H9 (cell line): ENCODE results near the gene SOBP. TPM values are rescaled to one million over a fixed set of nuclear protein-coding genes. Genes with fewer than 3 reads are reported as not detected.

Experiments
- DNase-seq: peaks from one replicate; pipeline ENCODE4 v3.0.0-alpha.2; 2017
- H2AFZ ChIP-seq: one replicate; pipeline ENCODE4 v1.6.1; 2013; ENCODE audit warnings: mild to moderate bottlenecking, low read length, control low read depth, moderate library complexity
- H2AK5ac ChIP-seq: 2 replicates; pipeline ENCODE4 v1.6.1; 2013; ENCODE audit warnings: low read length, control low read depth, mixed read lengths; ENCODE audit not compliant: insufficient read length
- H2BK120ac ChIP-seq: one replicate; pipeline ENCODE4 v1.6.1; 2013; ENCODE audit warnings: low read depth, mild to moderate bottlenecking, low read length, control low read depth, inconsistent platforms; ENCODE audit not compliant: poor library complexity, severe bottlenecking
- H2BK12ac ChIP-seq: 2 replicates; pipeline ENCODE4 v1.6.1; 2013; ENCODE audit warnings: low read length, control low read depth, mixed read lengths, low read depth; ENCODE audit not compliant: insufficient read length
- H2BK15ac ChIP-seq: 2 replicates; pipeline ENCODE4 v1.6.1; 2013; ENCODE audit warnings: low read depth, low read length, control low read depth
- H2BK20ac ChIP-seq: one replicate; pipeline ENCODE4 v1.6.1; 2013; ENCODE audit warnings: low read depth, mild to moderate bottlenecking, low read length, control low read depth, inconsistent platforms; ENCODE audit not compliant: poor library complexity, severe bottlenecking
- H2BK5ac ChIP-seq: 2 replicates; pipeline ENCODE4 v1.6.1; 2013; ENCODE audit warnings: low read length, control low read depth, mixed read lengths; ENCODE audit not compliant: insufficient read length
- H3K14ac ChIP-seq: 2 replicates; pipeline ENCODE4 v1.6.1; 2013; ENCODE audit warnings: low read length, control low read depth; ENCODE audit not compliant: insufficient read depth
- H3K18ac ChIP-seq: 2 replicates; pipeline ENCODE4 v1.6.1; 2013; ENCODE audit warnings: low read depth, mild to moderate bottlenecking, mixed read lengths, low read length, control low read depth; ENCODE audit not compliant: insufficient read length
- H3K23ac ChIP-seq: 2 replicates; pipeline ENCODE4 v1.6.1; 2013; ENCODE audit warnings: low read length, control low read depth, mixed read lengths, low read depth; ENCODE audit not compliant: insufficient read length
- H3K23me2 ChIP-seq: 2 replicates; pipeline ENCODE4 v1.6.1; 2013; ENCODE audit warnings: low read depth, mild to moderate bottlenecking, mixed read lengths, low read length, control low read depth; ENCODE audit not compliant: insufficient read length, poor library complexity, severe bottlenecking
- H3K27ac ChIP-seq: 2 replicates; pipeline ENCODE4 v1.5.1; 2013; ENCODE audit warnings: low read length, control low read depth, mixed read lengths, low read depth; ENCODE audit not compliant: insufficient read length
- H3K27me3 ChIP-seq: 2 replicates; pipeline ENCODE4 v1.6.1; 2013; ENCODE audit warnings: low read length, control low read depth, inconsistent platforms; ENCODE audit not compliant: insufficient read depth
- H3K4ac ChIP-seq: 2 replicates; pipeline ENCODE4 v1.6.1; 2013; ENCODE audit warnings: low read depth, mild to moderate bottlenecking, control low read depth, inconsistent platforms, low read length, moderate library complexity
- H3K4me1 ChIP-seq: 2 replicates; pipeline ENCODE4 v1.6.1; 2013; ENCODE audit warnings: low read length, control low read depth, inconsistent platforms; ENCODE audit not compliant: insufficient read depth
- H3K4me2 ChIP-seq: 2 replicates; pipeline ENCODE4 v1.6.1; 2013; ENCODE audit warnings: low read length, control low read depth, mixed read lengths; ENCODE audit not compliant: insufficient read length, insufficient read depth
- H3K56ac ChIP-seq: 2 replicates; pipeline ENCODE4 v1.6.1; 2013; ENCODE audit warnings: low read depth, mild to moderate bottlenecking, mixed read lengths, low read length, control low read depth; ENCODE audit not compliant: insufficient read length
- H3K79me1 ChIP-seq: 2 replicates; pipeline ENCODE4 v1.6.1; 2013; ENCODE audit warnings: low read depth, mild to moderate bottlenecking, moderate library complexity, low read length, control low read depth, inconsistent platforms; ENCODE audit not compliant: insufficient read depth, poor library complexity, severe bottlenecking
- H3K79me2 ChIP-seq: 2 replicates; pipeline ENCODE4 v1.6.1; 2013; ENCODE audit warnings: low read length, control low read depth, inconsistent platforms; ENCODE audit not compliant: insufficient read depth
- H3K9ac ChIP-seq: 2 replicates; pipeline ENCODE4 v1.6.1; 2013; ENCODE audit warnings: low read length, control low read depth, mixed read lengths; ENCODE audit not compliant: insufficient read length; ENCODE audit errors: extremely low read depth
- H3K9me3 ChIP-seq: one replicate; pipeline ENCODE4 v1.6.1; 2013; ENCODE audit warnings: low read depth, low read length, inconsistent platforms; ENCODE audit not compliant: control insufficient read depth
- H3T11ph ChIP-seq: one replicate; pipeline ENCODE4 v1.6.1; 2013; ENCODE audit warnings: mild to moderate bottlenecking, low read length, control low read depth, inconsistent platforms
- H4K20me1 ChIP-seq: one replicate; pipeline ENCODE4 v1.6.1; 2013; ENCODE audit not compliant: control insufficient read depth, insufficient read length, insufficient read depth
- H4K5ac ChIP-seq: 2 replicates; pipeline ENCODE4 v1.6.1; 2013; ENCODE audit warnings: low read depth, mild to moderate bottlenecking, mixed read lengths, low read length, control low read depth; ENCODE audit not compliant: insufficient read length
- H4K8ac ChIP-seq: replicated peaks from 2 replicates; pipeline ENCODE4 v1.6.1; 2013; ENCODE audit warnings: low read length, control low read depth, mixed read lengths, low read depth; ENCODE audit not compliant: insufficient read length
- H4K91ac ChIP-seq: 2 replicates; pipeline ENCODE4 v1.6.1; 2013; ENCODE audit warnings: low read depth, mild to moderate bottlenecking, moderate library complexity, mixed read lengths, low read length, control low read depth; ENCODE audit not compliant: insufficient read length
- H3K27ac Mint-ChIP-seq, 3 experiments: 2 replicates in 2 of 3; 3 replicates in 1 of 3; pipeline ENCODE4 v1.8.0; 2020 to 2021; ENCODE audit warnings: mixed read lengths in 3 of 3, mild to moderate bottlenecking in 1 of 3, moderate library complexity in 1 of 3
- H3K27me3 Mint-ChIP-seq: 2 replicates; pipeline ENCODE4 v1.8.0; 2021; ENCODE audit warnings: low read depth, mild to moderate bottlenecking, moderate library complexity, mixed read lengths
- H3K36me3 Mint-ChIP-seq, 3 experiments: 2 replicates in 2 of 3; 3 replicates in 1 of 3; pipeline ENCODE4 v1.8.0; 2020 to 2021; ENCODE audit warnings: low read depth in 3 of 3, mixed read lengths in 3 of 3; ENCODE audit not compliant: insufficient read depth in 1 of 3
- H3K4me1 Mint-ChIP-seq, 2 experiments: 2 replicates each; pipeline ENCODE4 v1.8.0; 2020; ENCODE audit warnings: mixed read lengths in 2 of 2
- H3K4me3 Mint-ChIP-seq, 2 experiments: 2 replicates in 1 of 2; 3 replicates in 1 of 2; pipeline ENCODE4 v1.8.0; 2020 to 2021; ENCODE audit warnings: mild to moderate bottlenecking in 2 of 2, mixed read lengths in 2 of 2, moderate library complexity in 1 of 2
- H3K9me3 Mint-ChIP-seq, 2 experiments: 2 replicates in 1 of 2; 3 replicates in 1 of 2; pipeline ENCODE4 v1.8.0; 2020; ENCODE audit warnings: mild to moderate bottlenecking in 2 of 2, mixed read lengths in 2 of 2, moderate library complexity in 1 of 2
- CTCF ChIP-seq: fragments of 200-600 bp; sonication (generic); conservative IDR thresholded peaks from 3 replicates; pipeline ENCODE4 v1.8.0; 2021; ENCODE audit warnings: antibody characterized with exemption, mild to moderate bottlenecking
- WGBS: extraction: QIAGEN DNeasy Blood & Tissue Kit; methylation state at CpG from one replicate; pipeline ENCODE4 v1.1.7; 2013; ENCODE audit warnings: missing lambda C conversion rate, low lambda C conversion rate, mixed read lengths; ENCODE audit not compliant: insufficient read length; ENCODE audit errors: extremely low coverage; 5-methylcytosine and 5-hydroxymethylcytosine counted together
- total RNA-seq: library from RNA; stranded (reverse); gene quantifications from 2 replicates; pipeline ENCODE4 v1.2.1, GENCODE V29; 2021

The SOBP gene
- total RNA-seq, 1 experiment from 2014 or later = 4.3 TPM

- Histone ChIP-seq H3K27ac (no peak overlapping the region), H3K4me1 (peaks cover 12% of the 10 kb centered on the region; the same call in 1 of the 2 replicates)
- WGBS = no CpG with 5 or more reads among the region's 5 CpGs
These were observed 112.5 kb downstream of the SOBP start for GRCh38 chr6:107602321-107603005.

More at GRCh38 chr6:107602321-107603005, 112.5 kb downstream of the SOBP start:
- Histone ChIP-seq H2BK5ac (no peak overlapping the region), H4K91ac (no peak overlapping the region), H4K20me1 (no peaks in the 10 kb centered on the region), H2AK5ac (no peak overlapping the region), H2BK15ac (no peak overlapping the region), H2BK12ac (no peak overlapping the region), H3K9me3 (no peaks in the 10 kb centered on the region), H2AFZ (no peak overlapping the region), H4K8ac (no peak overlapping the region), H3K79me2 (no peaks in the 10 kb centered on the region), H3K23me2 (no peaks in the 10 kb centered on the region), H3K9ac (no peak overlapping the region), H3K23ac (no peak overlapping the region), H3K18ac (no peak overlapping the region), H3K14ac (no peak overlapping the region), H2BK120ac (no peak overlapping the region), H3K56ac (no peak overlapping the region), H3T11ph (no peak overlapping the region), H3K4ac (no peak overlapping the region), H2BK20ac (no peak overlapping the region), H3K79me1 (no peaks in the 10 kb centered on the region), H3K4me2 (no peak overlapping the region), H4K5ac (no peak overlapping the region), H3K27me3 (no peaks in the 10 kb centered on the region)
- TF ChIP-seq CTCF = no peak
- no peaks in the 10 kb centered on the region for H3K36me3 Mint-ChIP-seq
- H3K9me3 Mint-ChIP-seq = no peaks in the 10 kb centered on the region
- H3K27ac Mint-ChIP-seq = peak overlapping the region in 2 of 3 experiments; percentile 33 to 76; a peak in 2 of 7 replicates
- no peak overlapping the region for H3K4me3 Mint-ChIP-seq
- peaks cover 72 to 83% of the 10 kb centered on the region in 2 experiments for H3K4me1 Mint-ChIP-seq
- no peaks in the 10 kb centered on the region for H3K27me3 Mint-ChIP-seq
- DNase-seq = no peak
